Measurements from ENCODE around the gene PEX10.

The PEX10 gene

DNA sequence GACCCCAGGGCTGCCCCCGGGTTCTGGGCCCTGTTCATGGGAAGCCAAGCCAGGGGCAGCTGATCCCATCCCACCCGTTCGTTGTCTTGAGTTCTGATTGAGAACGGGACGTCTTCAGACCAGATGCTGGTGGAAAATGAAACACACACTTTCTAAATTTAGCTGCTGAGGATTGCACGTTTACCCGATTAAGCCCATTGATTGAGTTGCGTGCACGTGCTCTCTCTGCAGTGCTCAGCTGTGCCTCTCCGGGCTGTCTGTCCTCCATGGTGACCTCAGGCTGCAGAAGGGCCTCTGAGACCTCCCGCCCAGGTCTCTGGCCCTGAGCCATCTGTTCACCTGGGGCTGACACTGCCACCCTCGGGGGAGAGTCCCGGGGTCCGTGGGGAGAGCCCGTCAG, 27.0 kb upstream of the PEX10 start:
- H3K9ac ChIP-seq (ENCODE audit: low read length) = no peak overlapping the region
- H3F3A ChIP-seq (ENCODE audit: insufficient read depth, low read length) = no peaks in the 10 kb centered on the region
- peak overlapping the region; percentile 49; the same call in 1 of the 2 replicates for H3K4me2 ChIP-seq (ENCODE audit: low read depth, low read length)
- peaks cover 12% of the 10 kb centered on the region for H3K4me1 ChIP-seq (ENCODE audit: low read length)
- H3K27me3 ChIP-seq (replicated peaks; ENCODE audit: insufficient read depth, low read length) = peaks cover 68% of the 10 kb centered on the region
- H3K36me3 ChIP-seq (replicated peaks; ENCODE audit: insufficient read depth, low read length) = no peaks in the 10 kb centered on the region
- no peak for TF ChIP-seq EZH2phosphoT487 (IDR thresholded peaks at IDR 0.05; ENCODE audit: low read length)
- no peak for TF ChIP-seq EZH2 (optimal IDR thresholded peaks at IDR 0.05; ENCODE audit: low read depth, low read length)
- TF ChIP-seq, protein P1, sequence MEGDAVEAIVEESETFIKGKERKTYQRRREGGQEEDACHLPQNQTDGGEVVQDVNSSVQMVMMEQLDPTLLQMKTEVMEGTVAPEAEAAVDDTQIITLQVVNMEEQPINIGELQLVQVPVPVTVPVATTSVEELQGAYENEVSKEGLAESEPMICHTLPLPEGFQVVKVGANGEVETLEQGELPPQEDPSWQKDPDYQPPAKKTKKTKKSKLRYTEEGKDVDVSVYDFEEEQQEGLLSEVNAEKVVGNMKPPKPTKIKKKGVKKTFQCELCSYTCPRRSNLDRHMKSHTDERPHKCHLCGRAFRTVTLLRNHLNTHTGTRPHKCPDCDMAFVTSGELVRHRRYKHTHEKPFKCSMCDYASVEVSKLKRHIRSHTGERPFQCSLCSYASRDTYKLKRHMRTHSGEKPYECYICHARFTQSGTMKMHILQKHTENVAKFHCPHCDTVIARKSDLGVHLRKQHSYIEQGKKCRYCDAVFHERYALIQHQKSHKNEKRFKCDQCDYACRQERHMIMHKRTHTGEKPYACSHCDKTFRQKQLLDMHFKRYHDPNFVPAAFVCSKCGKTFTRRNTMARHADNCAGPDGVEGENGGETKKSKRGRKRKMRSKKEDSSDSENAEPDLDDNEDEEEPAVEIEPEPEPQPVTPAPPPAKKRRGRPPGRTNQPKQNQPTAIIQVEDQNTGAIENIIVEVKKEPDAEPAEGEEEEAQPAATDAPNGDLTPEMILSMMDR (IDR thresholded peaks at IDR 0.05; ENCODE audit: low read length) = no peak
- H3K9me3 ChIP-seq (replicated peaks; ENCODE audit: insufficient read depth, low read length) = no peaks in the 10 kb centered on the region
- no peaks in the 10 kb centered on the region for H3K79me2 ChIP-seq (ENCODE audit: low read length)
- H3K9me2 ChIP-seq (replicated peaks; ENCODE audit: insufficient read depth, low read length) = no peaks in the 10 kb centered on the region
- H2AFZ ChIP-seq (ENCODE audit: low read length) = peak overlapping the region; percentile 48; the same call in 1 of the 2 replicates
- no peak overlapping the region for H3K4me3 ChIP-seq (ENCODE audit: low read length)
- H4K20me1 ChIP-seq (ENCODE audit: insufficient read depth, low read length) = no peaks in the 10 kb centered on the region
- peak; percentile 24 for DNase-seq
- H3K27ac ChIP-seq (ENCODE audit: low read length) = no peak overlapping the region

DNA sequence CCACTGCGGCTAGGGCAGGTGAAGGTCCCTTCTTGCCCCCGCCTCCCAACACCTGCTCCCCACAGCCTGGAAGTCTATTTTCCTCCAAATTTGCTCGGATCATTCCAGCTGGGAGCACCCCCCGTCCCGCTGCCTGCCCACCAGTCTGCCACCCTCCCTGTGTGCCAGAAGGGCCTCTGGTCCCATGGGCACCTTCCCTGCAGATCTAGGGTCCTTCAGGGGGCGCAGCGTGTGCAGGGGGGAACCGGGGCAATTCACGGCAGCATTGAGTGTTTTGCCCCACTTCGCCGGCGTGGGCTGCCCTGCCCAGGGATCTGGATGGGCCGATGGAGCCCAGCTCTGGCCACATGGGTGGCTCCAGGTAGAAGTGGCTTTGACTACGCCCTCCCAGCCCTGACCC, 26.3 kb upstream of the PEX10 start:
- H3K36me3 ChIP-seq (replicated peaks; ENCODE audit: insufficient read depth, low read length) = no peaks in the 10 kb centered on the region
- H3K79me2 ChIP-seq (ENCODE audit: low read length) = no peaks in the 10 kb centered on the region
- H3K27ac ChIP-seq (ENCODE audit: low read length) = no peak overlapping the region
- peaks cover 70% of the 10 kb centered on the region for H3K27me3 ChIP-seq (replicated peaks; ENCODE audit: insufficient read depth, low read length)
- no peaks in the 10 kb centered on the region for H3F3A ChIP-seq (ENCODE audit: insufficient read depth, low read length)
- H3K4me2 ChIP-seq (ENCODE audit: low read depth, low read length) = no peak overlapping the region
- H3K4me3 ChIP-seq (ENCODE audit: low read length) = no peak overlapping the region
- H3K9me2 ChIP-seq (replicated peaks; ENCODE audit: insufficient read depth, low read length) = no peaks in the 10 kb centered on the region
- no peak for TF ChIP-seq EZH2phosphoT487 (IDR thresholded peaks at IDR 0.05; ENCODE audit: low read length)
- TF ChIP-seq, protein P1 (IDR thresholded peaks at IDR 0.05; ENCODE audit: low read length) = no peak
- no peak for TF ChIP-seq EZH2 (optimal IDR thresholded peaks at IDR 0.05; ENCODE audit: low read depth, low read length)
- H3K4me1 ChIP-seq (ENCODE audit: low read length) = peaks cover 12% of the 10 kb centered on the region
- no peaks in the 10 kb centered on the region for H3K9me3 ChIP-seq (replicated peaks; ENCODE audit: insufficient read depth, low read length)
- H4K20me1 ChIP-seq (ENCODE audit: insufficient read depth, low read length) = no peaks in the 10 kb centered on the region
- no peak for DNase-seq
- H2AFZ ChIP-seq (ENCODE audit: low read length) = no peak overlapping the region
- no peak overlapping the region for H3K9ac ChIP-seq (ENCODE audit: low read length)

DNA sequence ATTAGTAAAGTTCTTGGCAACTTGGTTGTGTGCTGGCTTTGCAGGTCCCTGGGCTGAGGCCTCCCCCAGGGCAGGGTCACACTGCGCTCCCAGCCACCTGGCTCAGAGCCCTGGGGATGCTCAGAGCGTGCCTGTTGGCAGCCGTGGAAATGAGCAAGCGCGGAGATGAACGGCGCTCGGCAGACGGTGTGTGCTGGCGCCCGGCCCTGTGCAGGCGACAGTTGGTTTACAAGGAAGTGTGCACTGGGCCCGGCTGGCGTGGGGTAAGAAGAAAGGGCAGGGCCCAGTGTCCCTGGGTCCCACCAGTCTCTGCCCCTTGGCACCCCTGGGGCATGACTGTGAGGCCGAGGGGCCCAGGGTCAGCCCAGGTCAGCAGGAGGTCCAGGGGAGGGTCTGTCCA, 25.7 kb upstream of the PEX10 start:
- H3F3A ChIP-seq (ENCODE audit: insufficient read depth, low read length) = no peaks in the 10 kb centered on the region
- no peak overlapping the region for H3K9ac ChIP-seq (ENCODE audit: low read length)
- peaks cover 73% of the 10 kb centered on the region for H3K27me3 ChIP-seq (replicated peaks; ENCODE audit: insufficient read depth, low read length)
- no peak overlapping the region for H3K27ac ChIP-seq (ENCODE audit: low read length)
- no peaks in the 10 kb centered on the region for H3K9me2 ChIP-seq (replicated peaks; ENCODE audit: insufficient read depth, low read length)
- H3K9me3 ChIP-seq (replicated peaks; ENCODE audit: insufficient read depth, low read length) = no peaks in the 10 kb centered on the region
- no peak overlapping the region for H3K4me2 ChIP-seq (ENCODE audit: low read depth, low read length)
- DNase-seq = no peak
- no peak for TF ChIP-seq EZH2phosphoT487 (IDR thresholded peaks at IDR 0.05; ENCODE audit: low read length)
- TF ChIP-seq, protein P1 (IDR thresholded peaks at IDR 0.05; ENCODE audit: low read length) = no peak
- TF ChIP-seq EZH2 (optimal IDR thresholded peaks at IDR 0.05; ENCODE audit: low read depth, low read length) = no peak
- H3K79me2 ChIP-seq (ENCODE audit: low read length) = no peaks in the 10 kb centered on the region
- H2AFZ ChIP-seq (ENCODE audit: low read length) = no peak overlapping the region
- H4K20me1 ChIP-seq (ENCODE audit: insufficient read depth, low read length) = no peaks in the 10 kb centered on the region
- H3K4me1 ChIP-seq (ENCODE audit: low read length) = peaks cover 12% of the 10 kb centered on the region
- no peaks in the 10 kb centered on the region for H3K36me3 ChIP-seq (replicated peaks; ENCODE audit: insufficient read depth, low read length)
- no peak overlapping the region for H3K4me3 ChIP-seq (ENCODE audit: low read length)
